Vagina (tissue), 2 donors: ENCODE measurements around the gene H2AZ2. TPM values are rescaled to one million over a fixed set of nuclear protein-coding genes. Genes with fewer than 3 reads are reported as not detected.

Experiments used
- DNase-seq, 2 donors: peaks; one replicate each; pipeline ENCODE4 v3.0.0-alpha.2; 2017; ENCODE audit errors: extremely low spot score in 2 of 2
- H3K27ac ChIP-seq: fragments of 200-600 bp; sonication (generic); one replicate; pipeline ENCODE4 v1.5.1; 2019
- H3K27me3 ChIP-seq: fragments of 200-600 bp; sonication (generic); one replicate; pipeline ENCODE4 v1.5.1; 2019
- H3K36me3 ChIP-seq, 2 donors: fragments of 200-600 bp; sonication (generic); one replicate each; pipeline ENCODE4 v1.5.1; 2017 to 2019
- H3K4me1 ChIP-seq: fragments of 200-600 bp; sonication (generic); one replicate; pipeline ENCODE4 v1.5.1; 2019
- H3K4me3 ChIP-seq, 2 donors: fragments of 200-600 bp; sonication (generic); 1 replicate in 1 of 2; 2 replicates in 1 of 2; pipeline ENCODE4 v1.5.1; 2016 to 2019
- H3K9me3 ChIP-seq: fragments of 200-600 bp; sonication (generic); one replicate; pipeline ENCODE4 v1.5.1; 2019
- CTCF ChIP-seq, 3 experiments: fragments of 450-650 bp in 2 of 3; fragments of 200-600 bp in 1 of 3; sonication (generic) in 1 of 3; IDR thresholded peaks; one replicate each; pipeline ENCODE4 v1.5.1; 2017 to 2019; ENCODE audit warnings: antibody characterized with exemption in 3 of 3, mild to moderate bottlenecking in 2 of 3, moderate library complexity in 2 of 3
- POLR2A ChIP-seq, 2 donors: fragments of 450-650 bp; IDR thresholded peaks; one replicate each; pipeline ENCODE4 v1.6.1; 2017; ENCODE audit warnings: antibody characterized with exemption in 2 of 2, mild to moderate bottlenecking in 2 of 2, moderate library complexity in 2 of 2
- POLR2AphosphoS5 ChIP-seq, 2 donors: sonication (generic); formaldehyde crosslinking; IDR thresholded peaks; one replicate each; pipeline ENCODE4 v1.9.0; 2017; ENCODE audit warnings: antibody characterized with exemption in 2 of 2, mild to moderate bottlenecking in 2 of 2, low read depth in 1 of 2; ENCODE audit not compliant: insufficient read depth in 1 of 2
- intact Hi-C: fragments of 100-400 bp; cut with DNase I; formaldehyde crosslinking; loops from one replicate; pipeline ENCODE4 v1.15.1; 2023
- total RNA-seq: library from RNA; depleted of rRNA; stranded (reverse); fragments of >200 nt; gene quantifications from one replicate; pipeline ENCODE4 v1.2.3, GENCODE V29; 2016

Gene H2AZ2
- 97.5 TPM for total RNA-seq

- peak within 1 kb of the TSS; percentile 54 to 76 for H3K4me3 ChIP-seq
- intact Hi-C loops, result loop anchor here (2.0 kb wide), 1 partner anchor 265 kb away; the partner anchor contains the start of gene TMED4
- peaks cover 30% of the 10 kb centered on the region for H3K4me1 ChIP-seq
- peak within 1 kb of the TSS; percentile 96 for H3K27ac ChIP-seq
- TF ChIP-seq CTCF (IDR thresholded peaks at IDR 0.05), result no peak
- TF ChIP-seq POLR2A (IDR thresholded peaks at IDR 0.05), result peak in 1 of 2 donors; percentile 86
- TF ChIP-seq POLR2AphosphoS5 (IDR thresholded peaks at IDR 0.05; ENCODE audit: insufficient read depth in 1 of 2, low read depth in 1 of 2), result peak; percentile 84 to 93
- DNase-seq, result peak; percentile 99 to 100
- no peaks in the 10 kb centered on the region for H3K36me3 ChIP-seq
- H3K27me3 ChIP-seq, result no peaks in the 10 kb centered on the region
- no peaks in the 10 kb centered on the region for H3K9me3 ChIP-seq
These were observed at the start of gene H2AZ2 for GRCh38 chr7:44847920-44848634. TSS of gene H2AZ2 (minus strand) at chr7:44848087. CDS start at chr7:44847971, 116 bp downstream.

GRCh38 chr7:44897309-44897708, 49.4 kb upstream of the H2AZ2 start:
- no peak for DNase-seq
- intact Hi-C loops, result no loop called here
- H3K4me1 ChIP-seq, result no peaks in the 10 kb centered on the region
- TF ChIP-seq POLR2AphosphoS5 (IDR thresholded peaks at IDR 0.05; ENCODE audit: insufficient read depth in 1 of 2, low read depth in 1 of 2), result no peak
- H3K27me3 ChIP-seq, result no peaks in the 10 kb centered on the region
- no peaks in the 10 kb centered on the region for H3K9me3 ChIP-seq
- H3K27ac ChIP-seq, result no peak overlapping the region
- H3K4me3 ChIP-seq, result no peak overlapping the region
- no peaks in the 10 kb centered on the region for H3K36me3 ChIP-seq

GRCh38 chr7:44894888-44895580, 47.1 kb upstream of the H2AZ2 start:
- no peaks in the 10 kb centered on the region for H3K4me1 ChIP-seq
- no peaks in the 10 kb centered on the region for H3K9me3 ChIP-seq
- no peak for TF ChIP-seq CTCF (IDR thresholded peaks at IDR 0.05)
- no peak for TF ChIP-seq POLR2A (IDR thresholded peaks at IDR 0.05)
- TF ChIP-seq POLR2AphosphoS5 (IDR thresholded peaks at IDR 0.05; ENCODE audit: insufficient read depth in 1 of 2, low read depth in 1 of 2), result no peak
- intact Hi-C loops, result no loop called here
- H3K4me3 ChIP-seq, result no peak overlapping the region
- no peaks in the 10 kb centered on the region for H3K36me3 ChIP-seq
- no peak for DNase-seq
- H3K27ac ChIP-seq, result no peak overlapping the region
- H3K27me3 ChIP-seq, result no peaks in the 10 kb centered on the region

GRCh38 chr7:44893710-44894234, 45.9 kb upstream of the H2AZ2 start:
- Histone ChIP-seq H3K4me1 (no peaks in the 10 kb centered on the region), H3K9me3 (no peaks in the 10 kb centered on the region), H3K27ac (no peak overlapping the region), H3K27me3 (no peaks in the 10 kb centered on the region), H3K36me3 (no peaks in the 10 kb centered on the region), H3K4me3 (no peak overlapping the region)
- TF ChIP-seq CTCF (IDR thresholded peaks at IDR 0.05) (no peak), POLR2AphosphoS5 (IDR thresholded peaks at IDR 0.05; ENCODE audit: insufficient read depth in 1 of 2, low read depth in 1 of 2) (no peak), POLR2A (IDR thresholded peaks at IDR 0.05) (no peak)
- no peak for DNase-seq
- intact Hi-C loops, result no loop called here

GRCh38 chr7:44891791-44892190, 43.9 kb upstream of the H2AZ2 start:
- H3K9me3 ChIP-seq, result no peaks in the 10 kb centered on the region
- H3K27me3 ChIP-seq, result no peaks in the 10 kb centered on the region
- H3K27ac ChIP-seq, result no peak overlapping the region
- H3K36me3 ChIP-seq, result no peaks in the 10 kb centered on the region
- no peaks in the 10 kb centered on the region for H3K4me1 ChIP-seq
- no peak overlapping the region for H3K4me3 ChIP-seq
- TF ChIP-seq POLR2AphosphoS5 (IDR thresholded peaks at IDR 0.05; ENCODE audit: insufficient read depth in 1 of 2, low read depth in 1 of 2) (no peak), CTCF (IDR thresholded peaks at IDR 0.05) (no peak), POLR2A (IDR thresholded peaks at IDR 0.05) (no peak)
- DNase-seq, result no peak
- intact Hi-C loops, result no loop called here
